Hepatocyte (in vitro differentiated cells): Measurements from ENCODE around the gene SFXN5. TPM values are rescaled to one million over a fixed set of nuclear protein-coding genes. Genes with fewer than 3 reads are reported as not detected.

Experiments used
- DNase-seq: peaks from one replicate; pipeline ENCODE4 v3.0.0-alpha.2; 2016; ENCODE audit warnings: low spot score
- H2AFZ ChIP-seq: fragments of 200-600 bp; sonication (generic); 2 replicates; pipeline ENCODE4 v1.6.0; 2016; ENCODE audit warnings: antibody characterized with exemption, mild to moderate bottlenecking
- H3K27ac ChIP-seq: fragments of 200-600 bp; sonication (generic); 2 replicates; pipeline ENCODE4 v1.5.1; 2016; ENCODE audit warnings: mild to moderate bottlenecking
- H3K27me3 ChIP-seq: fragments of 200-600 bp; sonication (generic); 2 replicates; pipeline ENCODE4 v1.6.1; 2016
- H3K36me3 ChIP-seq: fragments of 200-600 bp; sonication (generic); replicated peaks from 2 replicates; pipeline ENCODE4 v1.5.1; 2016; ENCODE audit warnings: low read depth; ENCODE audit not compliant: insufficient read depth
- H3K4me1 ChIP-seq: fragments of 200-600 bp; sonication (generic); 2 replicates; pipeline ENCODE4 v1.5.1; 2016; ENCODE audit warnings: mild to moderate bottlenecking, moderate library complexity; ENCODE audit not compliant: insufficient read depth
- H3K4me2 ChIP-seq: fragments of 200-600 bp; sonication (generic); 2 replicates; pipeline ENCODE4 v1.6.0; 2016
- H3K4me3 ChIP-seq: fragments of 200-600 bp; sonication (generic); 2 replicates; pipeline ENCODE4 v1.5.1; 2016; ENCODE audit warnings: mild to moderate bottlenecking
- H3K79me2 ChIP-seq: fragments of 200-600 bp; sonication (generic); 2 replicates; pipeline ENCODE4 v1.6.0; 2017; ENCODE audit warnings: mild to moderate bottlenecking
- H3K9me2 ChIP-seq: fragments of 200-600 bp; sonication (generic); replicated peaks from 2 replicates; pipeline ENCODE4 v1.6.0; 2017; ENCODE audit warnings: mild to moderate bottlenecking; ENCODE audit not compliant: insufficient read depth
- H3K9me3 ChIP-seq: fragments of 200-600 bp; sonication (generic); 2 replicates; pipeline ENCODE4 v1.5.1; 2016; ENCODE audit warnings: low read depth, mild to moderate bottlenecking
- H4K20me1 ChIP-seq: fragments of 200-600 bp; sonication (generic); 2 replicates; pipeline ENCODE4 v1.6.0; 2016; ENCODE audit warnings: mild to moderate bottlenecking; ENCODE audit not compliant: insufficient read depth, poor library complexity, severe bottlenecking
- EZH2 ChIP-seq: fragments of 200-600 bp; sonication (generic); IDR thresholded peaks from 2 replicates; pipeline ENCODE4 v1.6.1; 2016; ENCODE audit warnings: antibody characterized with exemption, mild to moderate bottlenecking, borderline replicate concordance
- EZH2phosphoT487 ChIP-seq: fragments of 200-600 bp; sonication (generic); IDR thresholded peaks from one replicate; pipeline ENCODE4 v1.6.1; 2018; ENCODE audit warnings: antibody characterized with exemption, mild to moderate bottlenecking, low read depth, moderate library complexity; ENCODE audit not compliant: unreplicated experiment, severe bottlenecking
- WGBS: methylation state at CpG from one replicate; pipeline ENCODE4 v1.1.6; 2016; ENCODE audit warnings: low lambda C conversion rate; ENCODE audit errors: missing lambda C conversion rate; 5-methylcytosine and 5-hydroxymethylcytosine counted together
- polyA plus RNA-seq: library from polyadenylated mRNA; unstranded; fragments of >200 nt; fragmentation: Nextera tagmentation; extraction: Ambion mirVana; gene quantifications from 2 replicates; pipeline ENCODE4 v1.2.1, GENCODE V29; 2016
- total RNA-seq: library from RNA; depleted of rRNA; stranded (reverse); fragments of >200 nt; gene quantifications from 2 replicates; pipeline ENCODE4 v1.2.3, GENCODE V29; 2014
- TF ChIP-seq, protein P1 (sequence below): fragments of 200-600 bp; sonication (generic); IDR thresholded peaks from 2 replicates; pipeline ENCODE4 v1.5.1; 2016; ENCODE audit warnings: antibody characterized with exemption, mild to moderate bottlenecking; ENCODE audit not compliant: poor library complexity

Gene SFXN5
- total and polyA plus RNA-seq, 2 experiments from 2014 or later = 25.8 to 34.6 TPM

- Histone ChIP-seq H3K9me3 (no peaks in the 10 kb centered on the region), H3K4me1 (no peaks in the 10 kb centered on the region), H3K36me3 (no peaks in the 10 kb centered on the region), H3K79me2 (no peaks in the 10 kb centered on the region), H4K20me1 (no peaks in the 10 kb centered on the region), H3K4me3 (no peak overlapping the region), H3K27me3 (no peaks in the 10 kb centered on the region), H2AFZ (no peak overlapping the region), H3K27ac (no peak overlapping the region), H3K4me2 (no peak overlapping the region), H3K9me2 (no peaks in the 10 kb centered on the region)
- TF ChIP-seq, protein P1, sequence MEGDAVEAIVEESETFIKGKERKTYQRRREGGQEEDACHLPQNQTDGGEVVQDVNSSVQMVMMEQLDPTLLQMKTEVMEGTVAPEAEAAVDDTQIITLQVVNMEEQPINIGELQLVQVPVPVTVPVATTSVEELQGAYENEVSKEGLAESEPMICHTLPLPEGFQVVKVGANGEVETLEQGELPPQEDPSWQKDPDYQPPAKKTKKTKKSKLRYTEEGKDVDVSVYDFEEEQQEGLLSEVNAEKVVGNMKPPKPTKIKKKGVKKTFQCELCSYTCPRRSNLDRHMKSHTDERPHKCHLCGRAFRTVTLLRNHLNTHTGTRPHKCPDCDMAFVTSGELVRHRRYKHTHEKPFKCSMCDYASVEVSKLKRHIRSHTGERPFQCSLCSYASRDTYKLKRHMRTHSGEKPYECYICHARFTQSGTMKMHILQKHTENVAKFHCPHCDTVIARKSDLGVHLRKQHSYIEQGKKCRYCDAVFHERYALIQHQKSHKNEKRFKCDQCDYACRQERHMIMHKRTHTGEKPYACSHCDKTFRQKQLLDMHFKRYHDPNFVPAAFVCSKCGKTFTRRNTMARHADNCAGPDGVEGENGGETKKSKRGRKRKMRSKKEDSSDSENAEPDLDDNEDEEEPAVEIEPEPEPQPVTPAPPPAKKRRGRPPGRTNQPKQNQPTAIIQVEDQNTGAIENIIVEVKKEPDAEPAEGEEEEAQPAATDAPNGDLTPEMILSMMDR = no peak
- TF ChIP-seq EZH2phosphoT487 (no peak), EZH2 (no peak)
- no peak for DNase-seq
- 42% methylated on average over 6 of the region's 6 CpGs for WGBS
These were observed 130.7 kb downstream of the SFXN5 start for GRCh38 chr2:72940786-72941185.

DNA sequence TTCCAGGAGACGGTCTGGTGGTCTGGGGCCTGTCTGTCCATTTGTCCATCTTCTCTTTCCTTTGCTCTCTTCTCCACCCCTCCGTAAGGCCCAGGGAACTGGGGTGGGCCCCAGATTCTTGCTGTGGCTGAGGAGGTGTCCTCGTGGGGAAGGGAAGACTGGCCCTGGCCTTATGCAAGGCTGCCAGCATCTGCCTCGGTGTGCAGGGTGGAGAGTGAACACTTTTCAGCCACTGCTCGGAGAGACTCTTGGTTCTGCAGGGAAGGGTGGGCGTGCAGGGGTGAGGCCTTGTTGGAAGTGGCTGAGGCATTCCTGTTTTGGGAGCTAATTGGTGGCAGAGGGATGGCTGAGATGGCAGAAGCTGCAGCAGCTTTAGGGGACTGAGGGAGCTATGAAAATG lies 131.2 kb downstream of the SFXN5 start:
- Histone ChIP-seq H3K27ac (no peak overlapping the region), H3K9me3 (no peaks in the 10 kb centered on the region), H4K20me1 (no peaks in the 10 kb centered on the region), H3K4me3 (no peak overlapping the region), H3K79me2 (no peaks in the 10 kb centered on the region), H2AFZ (no peak overlapping the region), H3K9me2 (no peaks in the 10 kb centered on the region), H3K27me3 (no peaks in the 10 kb centered on the region), H3K4me1 (no peaks in the 10 kb centered on the region), H3K36me3 (no peaks in the 10 kb centered on the region), H3K4me2 (no peak overlapping the region)
- TF ChIP-seq EZH2 (no peak), EZH2phosphoT487 (no peak)
- TF ChIP-seq, protein P1 = no peak
- no peak for DNase-seq
- WGBS = 85% methylated on average over 6 of the region's 6 CpGs

DNA sequence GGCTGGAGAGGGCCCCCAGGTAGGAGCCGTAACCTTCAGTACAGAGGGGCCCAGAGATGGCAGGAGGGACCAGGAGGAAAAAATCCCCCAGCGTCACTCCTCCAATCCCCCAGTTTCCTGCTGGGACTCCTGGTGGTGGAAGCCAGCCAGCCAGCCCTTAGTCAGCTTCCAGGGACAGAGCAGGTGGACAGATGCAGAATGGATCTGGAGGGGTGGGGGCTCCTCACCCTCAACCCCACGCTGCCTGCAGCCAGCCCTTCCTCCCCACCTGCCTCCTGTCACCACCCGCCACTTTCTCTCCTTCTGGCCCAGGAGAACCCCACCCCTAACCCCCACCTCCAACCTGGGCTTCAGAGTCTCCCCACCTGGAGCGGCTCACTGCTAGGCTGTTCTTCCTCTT lies 133.1 kb downstream of the SFXN5 start:
- Histone ChIP-seq H3K9me2 (no peaks in the 10 kb centered on the region), H3K79me2 (no peaks in the 10 kb centered on the region), H2AFZ (no peak overlapping the region), H3K27me3 (no peaks in the 10 kb centered on the region), H3K9me3 (no peaks in the 10 kb centered on the region), H3K4me1 (no peaks in the 10 kb centered on the region), H3K4me3 (no peak overlapping the region), H3K4me2 (no peak overlapping the region), H3K27ac (no peak overlapping the region), H3K36me3 (no peaks in the 10 kb centered on the region), H4K20me1 (no peaks in the 10 kb centered on the region)
- TF ChIP-seq EZH2phosphoT487 (no peak), EZH2 (no peak)
- TF ChIP-seq, protein P1 = no peak
- no peak for DNase-seq
- 89% methylated on average over 2 of the region's 5 CpGs for WGBS

GRCh38 chr2:72937356-72937669 lies 134.2 kb downstream of the SFXN5 start:
- H3K4me1 ChIP-seq = no peaks in the 10 kb centered on the region
- H3K27me3 ChIP-seq = no peaks in the 10 kb centered on the region
- H3K4me3 ChIP-seq = no peak overlapping the region
- no peak for DNase-seq
- H2AFZ ChIP-seq = no peak overlapping the region
- H3K36me3 ChIP-seq = no peaks in the 10 kb centered on the region
- H3K4me2 ChIP-seq = no peak overlapping the region
- H3K27ac ChIP-seq = no peak overlapping the region
- H3K79me2 ChIP-seq = no peaks in the 10 kb centered on the region
- 77% methylated on average over 15 of the region's 15 CpGs for WGBS
- no peaks in the 10 kb centered on the region for H4K20me1 ChIP-seq
- no peaks in the 10 kb centered on the region for H3K9me2 ChIP-seq
- TF ChIP-seq EZH2 = no peak
- TF ChIP-seq, protein P1 = no peak
- no peak for TF ChIP-seq EZH2phosphoT487
- no peaks in the 10 kb centered on the region for H3K9me3 ChIP-seq
